ENCODE measurements around the gene ATE1. TPM values are rescaled to one million over a fixed set of nuclear protein-coding genes. Genes with fewer than 3 reads are reported as not detected.

The ATE1 gene
- total and polyA plus RNA-seq, 8 donors, result 4.9 to 47.4 (median 9.1) TPM

DNA sequence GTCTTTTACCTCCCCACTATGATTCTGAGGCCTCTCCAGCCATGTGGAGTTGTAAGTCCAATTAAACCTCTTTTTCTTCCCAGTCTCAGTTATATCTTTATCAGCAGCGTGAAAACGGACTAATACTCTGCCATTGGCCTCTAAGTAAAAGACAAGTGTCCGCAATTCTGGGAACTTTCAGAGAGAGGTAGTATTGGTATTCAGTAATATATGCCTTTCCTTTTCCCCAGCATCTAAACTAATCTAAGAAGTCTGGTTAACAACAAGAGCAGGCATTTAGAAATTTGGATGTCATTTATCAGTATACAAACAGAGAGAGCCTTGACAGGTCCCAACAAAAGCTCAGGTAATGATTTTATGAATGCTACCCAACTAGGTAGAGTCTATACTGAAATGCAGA, 95.2 kb downstream of the ATE1 start:
- intact Hi-C loops (cut with DNase I; ENCODE audit: low total_unique reads), result no loop called here
- Histone ChIP-seq H3K4me1 (no peaks in the 10 kb centered on the region), H3K4me3 (no peak overlapping the region), H3K27ac (no peak overlapping the region), H3K36me3 (peaks cover 7 to 30% (median 26%) of the 10 kb centered on the region in 4 donors), H3K9me3 (no peaks in the 10 kb centered on the region), H3K27me3 (no peaks in the 10 kb centered on the region)
- TF ChIP-seq CTCF (IDR thresholded peaks at IDR 0.05) (no peak), POLR2AphosphoS5 (IDR thresholded peaks at IDR 0.05) (no peak), POLR2A (IDR thresholded peaks at IDR 0.05) (no peak), EP300 (IDR thresholded peaks at IDR 0.05) (no peak)
- DNase-seq, result no peak
- 93 to 97% (median 96%) methylated on average over 3 of the region's 3 CpGs for whole genome bisulfite sequencing, 5 donors

GRCh38 chr10:121831777-121832176, 96.1 kb downstream of the ATE1 start:
- WGBS, 5 donors, result 79 to 96% (median 94%) methylated on average over 1 of the region's 1 CpG
- H3K4me3 ChIP-seq, result no peak overlapping the region
- TF ChIP-seq POLR2A (IDR thresholded peaks at IDR 0.05), result no peak
- TF ChIP-seq POLR2AphosphoS5 (IDR thresholded peaks at IDR 0.05), result no peak
- no peak for TF ChIP-seq CTCF (IDR thresholded peaks at IDR 0.05)
- no peak for TF ChIP-seq EP300 (IDR thresholded peaks at IDR 0.05)
- intact Hi-C loops (cut with DNase I; ENCODE audit: low total_unique reads), result no loop called here
- no peaks in the 10 kb centered on the region for H3K9me3 ChIP-seq
- H3K27me3 ChIP-seq, result no peaks in the 10 kb centered on the region
- H3K4me1 ChIP-seq, result no peaks in the 10 kb centered on the region
- peaks cover 7 to 30% (median 28%) of the 10 kb centered on the region in 4 donors for H3K36me3 ChIP-seq
- no peak for DNase-seq
- no peak overlapping the region for H3K27ac ChIP-seq

DNA sequence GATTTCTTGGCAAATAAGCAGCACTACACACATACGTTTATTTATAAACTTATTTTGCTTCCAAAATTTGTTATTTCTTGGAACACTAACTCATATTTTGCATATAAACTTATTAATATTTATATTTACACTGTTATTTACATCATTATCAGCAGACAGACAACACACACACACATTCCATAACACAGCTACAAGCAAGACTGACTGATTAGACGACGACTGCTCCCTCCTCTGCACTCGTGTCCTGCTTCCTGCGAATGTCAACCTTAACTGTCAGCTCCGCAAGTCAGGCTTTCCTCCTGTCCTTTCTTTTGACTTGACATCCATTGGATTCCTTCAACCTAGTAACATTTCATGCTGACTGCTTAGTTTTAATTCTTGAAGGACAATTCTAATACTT, 96.6 kb downstream of the ATE1 start:
- no peak for TF ChIP-seq CTCF (IDR thresholded peaks at IDR 0.05)
- no peak for DNase-seq
- 87 to 91% (median 89%) methylated on average over 6 of the region's 6 CpGs for WGBS, 5 donors
- H3K27ac ChIP-seq, result no peak overlapping the region
- no peaks in the 10 kb centered on the region for H3K4me1 ChIP-seq
- H3K27me3 ChIP-seq, result no peaks in the 10 kb centered on the region
- intact Hi-C loops (cut with DNase I; ENCODE audit: low total_unique reads), result no loop called here
- H3K4me3 ChIP-seq, result no peak overlapping the region
- no peaks in the 10 kb centered on the region for H3K9me3 ChIP-seq
- H3K36me3 ChIP-seq, result peaks cover 6 to 30% (median 28%) of the 10 kb centered on the region in 4 donors

GRCh38 chr10:121830101-121830500, 97.7 kb downstream of the ATE1 start:
- Histone ChIP-seq H3K27me3 (no peaks in the 10 kb centered on the region), H3K27ac (no peak overlapping the region), H3K4me3 (no peak overlapping the region), H3K4me1 (no peaks in the 10 kb centered on the region), H3K9me3 (no peaks in the 10 kb centered on the region), H3K36me3 (peaks cover 0 to 19% (median 18%) of the 10 kb centered on the region in 4 donors)
- TF ChIP-seq CTCF (IDR thresholded peaks at IDR 0.05) (no peak), POLR2AphosphoS5 (IDR thresholded peaks at IDR 0.05) (no peak), POLR2A (IDR thresholded peaks at IDR 0.05) (no peak), EP300 (IDR thresholded peaks at IDR 0.05) (no peak)
- DNase-seq, result no peak
- whole genome bisulfite sequencing, 5 donors, result 89 to 97% (median 92%) methylated on average over 2 of the region's 2 CpGs
- intact Hi-C loops (cut with DNase I; ENCODE audit: low total_unique reads), result no loop called here

Data from stomach (tissue), 9 donors.